ENCODE measurements around the gene NPHP4. TPM values are rescaled to one million over a fixed set of nuclear protein-coding genes. Genes with fewer than 3 reads are reported as not detected.

The NPHP4 gene
- polyA plus RNA-seq, 1 donor = 4.1 TPM

DNA sequence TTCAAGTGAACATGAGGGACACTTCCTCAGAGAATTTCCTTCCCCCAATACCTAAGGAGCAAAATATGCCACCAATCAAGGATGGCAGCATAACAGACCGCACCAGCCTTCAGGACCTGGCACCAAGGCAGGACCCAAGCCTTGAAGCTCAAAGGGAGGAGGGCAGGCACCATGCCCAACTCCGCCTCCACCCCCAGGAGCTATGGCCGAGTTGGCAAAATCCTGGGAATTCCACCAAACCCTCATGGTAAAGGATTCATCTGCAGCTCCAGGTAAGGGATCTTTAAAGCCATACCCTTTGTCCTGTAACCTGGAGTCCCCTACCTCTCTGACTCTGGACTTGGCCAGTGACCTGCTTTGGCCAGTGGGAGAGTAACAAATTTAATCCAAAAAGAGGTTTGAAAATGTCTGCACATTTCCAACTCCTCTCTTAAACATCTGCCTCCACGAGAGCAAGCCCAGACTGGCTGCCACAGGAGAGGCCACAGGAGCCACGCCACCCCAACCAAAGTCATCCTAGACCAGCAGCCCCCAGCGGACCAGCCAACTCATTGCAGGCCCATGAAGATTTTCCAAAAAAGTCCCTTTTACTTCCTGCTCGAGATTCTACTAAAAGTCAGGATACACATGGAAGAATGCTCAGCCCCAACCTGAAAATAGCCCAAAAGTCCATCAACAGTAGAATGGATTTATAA is 41.9 kb downstream of the NPHP4 start:
- DNase-seq (ENCODE audit: low read depth) = no peak

DNA sequence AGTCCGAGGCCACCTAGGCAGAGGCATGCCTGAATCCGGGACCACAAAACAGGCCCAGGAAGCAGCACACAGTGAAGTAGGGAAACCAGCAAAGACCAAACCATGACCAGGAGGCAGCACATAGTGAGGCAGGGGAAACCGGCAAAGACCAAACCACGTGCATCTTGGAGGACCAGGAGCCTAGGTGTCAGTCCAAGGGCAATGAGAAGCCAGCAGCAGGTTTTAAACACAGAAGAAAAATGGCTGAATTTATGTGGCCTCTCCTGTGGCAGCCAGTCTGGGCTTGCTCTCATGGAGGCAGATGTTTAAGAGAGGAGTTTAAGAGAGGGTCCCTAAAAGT is 42.5 kb downstream of the NPHP4 start:
- DNase-seq (ENCODE audit: low read depth) = no peak

GRCh38 chr1:5949085-5949760 is 43.0 kb downstream of the NPHP4 start:
- no peak for DNase-seq (ENCODE audit: low read depth)

- DNase-seq (ENCODE audit: low read depth) = no peak
Measured at GRCh38 chr1:5948681-5949005, 43.6 kb downstream of the NPHP4 start.

GRCh38 chr1:5947978-5948680 is 44.1 kb downstream of the NPHP4 start:
- no peak for DNase-seq (ENCODE audit: low read depth)

DNA sequence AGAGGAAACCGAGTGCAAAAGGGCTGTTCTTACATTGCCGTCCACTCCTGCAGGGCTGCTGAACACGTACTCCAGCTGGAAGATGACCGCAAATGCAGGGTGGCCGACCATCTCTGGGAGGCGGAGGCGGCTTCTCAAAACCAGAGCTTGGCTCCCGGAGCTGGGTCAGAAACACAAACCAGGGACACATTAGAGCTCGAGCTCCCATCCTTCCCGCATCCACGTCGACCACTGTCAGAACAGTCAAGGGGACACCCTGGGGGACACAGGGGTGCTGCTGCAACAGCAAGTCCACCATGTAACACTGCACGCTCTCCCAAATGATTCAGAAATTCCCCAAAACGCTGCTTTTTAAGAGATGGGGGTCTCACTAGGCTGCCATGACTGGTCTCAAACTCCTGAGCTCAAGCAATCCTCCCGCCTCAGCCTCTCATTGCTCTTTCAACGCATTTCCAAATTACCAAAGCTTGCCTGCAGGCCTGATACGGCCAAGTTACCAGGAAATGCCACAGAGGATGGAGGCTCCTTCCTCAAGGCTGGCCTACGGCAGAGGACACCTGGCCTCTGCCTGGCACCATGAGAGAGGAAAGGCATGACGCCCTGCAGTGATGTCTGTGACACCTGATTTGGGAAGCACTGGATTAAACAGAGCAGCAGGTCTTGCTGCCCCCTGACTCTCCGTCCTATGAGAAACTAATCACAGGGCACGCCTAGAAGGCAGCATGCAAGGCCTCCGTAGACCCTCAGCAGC is 45.0 kb downstream of the NPHP4 start:
- DNase-seq (ENCODE audit: low read depth) = no peak

DNA sequence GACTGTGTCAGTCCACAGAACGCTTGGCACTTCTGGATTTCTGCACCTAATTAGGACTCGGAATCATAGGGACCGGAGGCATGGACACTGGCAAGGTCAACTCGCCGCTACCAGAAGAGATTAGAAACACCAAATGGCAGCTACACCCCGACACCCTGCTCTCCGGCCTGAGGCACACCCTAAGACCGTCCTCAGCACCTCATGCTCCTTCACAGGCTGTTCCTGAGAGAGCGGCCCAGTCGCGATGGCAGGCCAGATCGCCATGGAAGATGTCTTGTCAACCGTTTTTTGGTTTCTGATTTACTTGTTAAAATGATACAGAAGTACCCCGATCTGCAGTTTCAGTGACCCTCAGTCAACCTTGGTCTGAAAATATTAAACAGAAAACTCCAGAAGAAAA is 46.8 kb downstream of the NPHP4 start:
- no peak for DNase-seq (ENCODE audit: low read depth)

DNA sequence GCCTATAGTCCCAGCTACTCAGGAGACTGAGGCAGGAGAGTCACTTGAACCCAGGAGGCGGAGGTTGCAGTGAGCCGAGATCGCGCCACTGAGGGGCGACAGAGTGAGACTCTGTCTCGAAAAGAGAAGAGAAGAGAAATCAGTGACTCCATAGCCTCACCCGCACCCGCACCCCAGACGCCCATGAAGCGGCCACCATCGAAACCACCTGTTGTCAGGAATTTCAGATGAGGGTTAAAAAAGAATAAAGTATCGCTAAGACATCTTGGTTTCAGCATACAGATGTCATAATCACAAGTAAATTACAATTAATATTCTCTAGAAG is 47.4 kb downstream of the NPHP4 start:
- no peak for DNase-seq (ENCODE audit: low read depth)

DNA sequence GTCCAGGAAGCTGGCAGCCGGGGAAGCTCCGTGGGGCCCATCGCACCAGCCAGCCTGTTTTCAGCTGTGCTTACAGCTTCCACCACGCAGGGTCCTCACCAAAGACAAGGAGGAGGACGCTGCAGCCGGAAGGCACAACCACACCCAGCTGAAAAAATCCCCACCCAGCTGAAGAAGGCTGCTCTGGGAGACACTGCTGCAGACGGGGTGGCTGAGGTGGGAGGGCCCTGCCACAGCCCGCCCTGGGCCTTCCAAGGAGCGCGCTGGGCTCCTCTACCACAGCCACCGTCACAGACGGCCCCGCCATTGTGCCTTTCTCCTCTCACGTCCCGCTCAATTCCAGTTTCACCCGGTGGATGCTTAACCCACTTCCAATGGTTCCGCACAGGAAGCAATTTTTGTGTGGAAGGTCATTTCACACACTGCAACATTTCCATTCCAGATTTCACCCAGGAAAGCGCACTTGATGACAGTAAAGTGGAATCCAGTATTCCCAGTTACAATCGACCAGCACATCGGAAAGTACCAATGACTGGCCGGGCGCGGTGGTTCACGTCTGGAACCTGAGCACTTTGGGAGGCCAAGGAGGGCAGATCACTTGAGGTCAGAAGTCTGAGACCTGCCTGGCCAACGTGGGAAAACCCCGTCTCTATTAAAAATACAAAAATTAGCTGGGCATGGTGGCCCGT is 47.9 kb downstream of the NPHP4 start:
- DNase-seq (ENCODE audit: low read depth) = no peak

DNA sequence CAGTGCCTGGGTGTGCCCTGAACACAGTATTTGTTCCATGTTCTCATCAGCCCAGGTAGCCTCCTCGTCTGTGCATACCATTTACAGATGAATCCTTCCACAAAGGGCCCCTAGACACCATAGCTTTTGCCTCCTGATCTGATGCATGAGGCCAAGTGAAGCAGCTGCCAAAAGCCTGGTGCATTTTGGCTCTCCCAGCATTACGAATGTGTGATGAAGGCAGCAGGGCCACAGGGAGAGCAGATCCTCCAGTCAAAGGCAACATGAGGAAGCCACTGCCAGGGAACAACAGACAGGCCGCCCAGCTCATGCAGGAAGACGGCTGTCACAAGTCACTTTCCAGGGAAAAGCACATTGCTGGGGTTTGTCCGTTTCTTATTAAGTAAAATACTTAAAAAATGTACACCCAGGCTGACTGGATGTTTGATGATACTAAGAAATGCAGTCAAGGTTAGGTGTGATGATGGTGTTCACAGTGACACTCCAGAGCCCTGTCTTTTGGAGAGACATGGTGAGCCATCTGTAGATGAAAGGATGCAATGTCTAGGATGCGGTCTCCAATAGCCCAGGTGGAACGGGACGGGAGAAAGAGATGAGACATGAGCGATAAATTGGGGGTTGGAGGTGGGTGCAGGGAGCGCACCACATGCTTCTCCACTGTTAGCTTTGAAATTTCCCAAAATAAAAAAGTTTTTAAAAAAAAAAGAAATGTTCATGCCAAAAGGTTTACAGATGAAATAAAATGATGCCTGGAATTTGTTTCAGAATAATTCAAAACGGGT is 48.7 kb downstream of the NPHP4 start:
- DNase-seq (ENCODE audit: low read depth) = no peak

DNA sequence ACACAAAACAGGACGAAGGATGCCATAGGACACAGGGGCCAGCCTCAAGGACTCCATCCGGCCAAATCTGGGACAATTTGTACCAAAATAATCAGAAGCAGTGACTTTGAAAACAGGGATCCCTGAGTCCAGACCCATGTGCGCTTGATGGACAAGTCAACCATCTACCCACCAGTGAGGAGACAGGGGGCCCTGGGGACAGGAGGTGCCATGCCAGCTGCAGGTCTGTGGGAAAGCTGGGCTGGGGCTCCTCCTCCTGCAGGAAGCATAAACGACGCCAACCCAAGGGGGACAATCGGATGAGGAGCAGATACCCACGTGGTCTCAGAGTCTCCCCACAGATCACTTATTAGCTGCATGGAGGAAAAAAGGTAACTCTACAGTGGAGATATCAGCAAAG is 50.6 kb downstream of the NPHP4 start:
- no peak for DNase-seq (ENCODE audit: low read depth)

DNA sequence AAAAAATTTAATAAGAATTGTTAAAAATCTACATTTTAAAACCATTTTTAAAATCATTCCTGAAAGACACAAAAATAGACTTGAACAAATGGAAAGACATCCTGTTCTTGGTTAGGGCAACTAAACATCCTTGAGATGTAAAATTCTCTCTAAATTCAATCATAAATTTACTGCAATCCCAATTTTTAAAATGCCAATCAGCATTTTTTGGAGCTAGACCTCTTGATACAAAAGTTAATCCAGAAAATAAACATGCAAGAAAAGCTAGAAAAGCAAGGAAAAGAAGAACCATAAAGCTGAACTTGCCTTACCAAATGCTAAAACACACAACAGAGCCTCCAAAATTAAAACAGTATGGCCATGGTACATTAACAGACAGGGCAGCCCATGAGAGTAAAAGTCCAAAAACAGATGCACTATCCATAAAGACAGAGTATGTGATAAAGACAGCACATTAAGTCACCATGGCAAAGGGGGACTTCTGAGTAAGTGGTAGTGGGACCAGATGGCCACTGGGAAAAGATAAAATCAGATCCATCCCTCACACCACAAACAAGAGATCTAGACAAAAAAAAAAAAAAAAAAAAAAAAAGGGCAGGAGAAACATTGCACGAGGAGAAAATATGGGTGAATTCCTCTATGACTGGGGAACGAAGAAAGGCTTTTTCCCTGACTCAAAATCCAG is 51.4 kb downstream of the NPHP4 start:
- DNase-seq (ENCODE audit: low read depth) = no peak

DNA sequence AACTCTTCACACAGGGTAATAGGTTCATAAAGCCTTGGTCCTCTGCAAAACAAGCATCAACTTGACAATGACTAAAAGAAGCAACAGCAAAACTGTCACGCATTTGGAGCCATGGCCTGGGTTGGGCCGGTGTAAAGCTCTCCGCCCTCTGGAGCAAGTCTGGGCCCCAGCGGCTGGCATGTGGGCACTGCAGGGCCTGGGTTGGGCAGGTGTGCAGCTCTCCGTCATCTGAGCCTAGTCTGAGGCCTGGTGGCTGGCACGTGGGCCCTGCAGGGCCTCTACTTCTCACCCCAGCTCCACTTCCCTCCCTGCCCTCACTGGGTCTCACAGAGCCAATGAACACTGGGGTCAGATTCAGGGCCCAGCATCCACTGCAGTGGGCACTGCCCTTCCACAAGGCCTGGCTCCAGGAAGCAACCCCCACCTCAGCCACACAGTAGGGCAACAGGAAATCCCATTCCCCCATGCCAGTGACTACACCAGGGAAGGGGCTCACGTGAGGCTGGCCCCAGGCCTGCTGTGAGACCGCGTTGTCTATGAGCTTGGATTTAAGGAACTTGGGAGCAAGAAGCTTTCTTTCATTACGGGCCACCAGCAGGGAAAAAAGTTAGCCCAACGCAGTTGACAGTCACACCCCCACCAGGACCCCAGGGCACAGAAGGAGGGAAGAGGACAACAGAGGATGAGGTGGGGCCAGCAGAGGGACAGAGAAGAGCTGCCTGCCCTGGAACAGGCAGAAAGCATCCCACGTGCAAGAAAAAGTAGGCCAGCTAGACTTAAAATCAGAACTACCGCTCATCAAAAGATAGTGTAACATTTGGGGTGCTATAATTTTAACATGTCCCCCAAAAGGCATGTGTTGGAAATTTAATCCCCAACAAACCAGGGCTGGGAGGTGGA is 52.7 kb downstream of the NPHP4 start:
- no peak for DNase-seq (ENCODE audit: low read depth)

GRCh38 chr1:5938101-5938646 is 54.1 kb downstream of the NPHP4 start:
- DNase-seq (ENCODE audit: low read depth) = no peak

DNA sequence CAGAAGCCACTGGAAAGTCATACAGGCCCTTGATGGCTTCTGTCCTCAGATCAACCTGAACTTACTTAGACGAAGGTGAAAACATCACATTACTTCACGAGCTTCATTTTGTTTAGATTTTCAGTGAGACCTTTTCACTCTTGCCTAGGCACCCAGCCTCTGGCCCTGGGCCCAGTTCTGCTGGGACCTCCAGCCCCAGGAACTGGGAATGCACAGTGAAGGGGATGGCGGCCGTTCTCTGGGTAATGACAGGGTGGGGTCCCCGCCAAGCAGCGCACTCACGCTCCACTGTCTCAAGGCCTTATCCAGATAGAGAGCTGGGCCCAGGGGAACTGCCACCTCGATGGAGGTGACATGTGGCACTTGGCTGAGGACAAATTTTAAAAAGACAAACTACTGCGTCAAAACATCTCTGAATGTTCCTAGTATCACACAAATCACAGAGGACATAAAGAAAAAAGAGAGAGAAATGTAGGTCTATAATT is 54.8 kb downstream of the NPHP4 start:
- no peak for DNase-seq (ENCODE audit: low read depth)

- DNase-seq (ENCODE audit: low read depth) = no peak
Measured at GRCh38 chr1:5936621-5937372, 55.4 kb downstream of the NPHP4 start.

DNA sequence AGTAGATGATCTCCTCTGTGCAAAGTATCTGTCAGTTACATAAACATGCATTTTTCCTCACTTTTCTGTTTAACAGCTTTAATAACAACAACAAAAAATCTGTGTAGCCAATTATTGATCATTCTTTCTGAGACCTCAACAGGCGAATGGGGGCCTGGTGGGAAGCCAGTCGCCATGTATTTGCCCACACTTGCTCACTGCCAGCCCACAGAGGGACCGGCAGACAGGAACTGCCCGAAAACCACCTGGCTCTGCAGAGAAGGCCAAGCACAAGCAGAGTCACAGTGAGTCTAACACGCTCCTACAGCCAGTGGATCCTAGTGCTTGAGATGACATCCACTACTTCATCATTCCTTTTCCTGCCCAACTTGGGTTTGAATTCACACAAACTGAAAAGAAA is 56.1 kb downstream of the NPHP4 start:
- no peak for DNase-seq (ENCODE audit: low read depth)

- no peak for DNase-seq (ENCODE audit: low read depth)
Measured at GRCh38 chr1:5935026-5935425, 57.2 kb downstream of the NPHP4 start.
